H9 (cell line): ENCODE measurements around the gene BAIAP2. TPM values are rescaled to one million over a fixed set of nuclear protein-coding genes. Genes with fewer than 3 reads are reported as not detected.

ENCODE experiments used
- DNase-seq: peaks from one replicate; pipeline ENCODE4 v3.0.0-alpha.2; 2017
- H2AFZ ChIP-seq: one replicate; pipeline ENCODE4 v1.6.1; 2013; ENCODE audit warnings: mild to moderate bottlenecking, low read length, control low read depth, moderate library complexity
- H2AK5ac ChIP-seq: 2 replicates; pipeline ENCODE4 v1.6.1; 2013; ENCODE audit warnings: low read length, control low read depth, mixed read lengths; ENCODE audit not compliant: insufficient read length
- H2BK120ac ChIP-seq: one replicate; pipeline ENCODE4 v1.6.1; 2013; ENCODE audit warnings: low read depth, mild to moderate bottlenecking, low read length, control low read depth, inconsistent platforms; ENCODE audit not compliant: poor library complexity, severe bottlenecking
- H2BK12ac ChIP-seq: 2 replicates; pipeline ENCODE4 v1.6.1; 2013; ENCODE audit warnings: low read length, control low read depth, mixed read lengths, low read depth; ENCODE audit not compliant: insufficient read length
- H2BK15ac ChIP-seq: 2 replicates; pipeline ENCODE4 v1.6.1; 2013; ENCODE audit warnings: low read depth, low read length, control low read depth
- H2BK20ac ChIP-seq: one replicate; pipeline ENCODE4 v1.6.1; 2013; ENCODE audit warnings: low read depth, mild to moderate bottlenecking, low read length, control low read depth, inconsistent platforms; ENCODE audit not compliant: poor library complexity, severe bottlenecking
- H2BK5ac ChIP-seq: 2 replicates; pipeline ENCODE4 v1.6.1; 2013; ENCODE audit warnings: low read length, control low read depth, mixed read lengths; ENCODE audit not compliant: insufficient read length
- H3K14ac ChIP-seq: 2 replicates; pipeline ENCODE4 v1.6.1; 2013; ENCODE audit warnings: low read length, control low read depth; ENCODE audit not compliant: insufficient read depth
- H3K18ac ChIP-seq: 2 replicates; pipeline ENCODE4 v1.6.1; 2013; ENCODE audit warnings: low read depth, mild to moderate bottlenecking, mixed read lengths, low read length, control low read depth; ENCODE audit not compliant: insufficient read length
- H3K23ac ChIP-seq: 2 replicates; pipeline ENCODE4 v1.6.1; 2013; ENCODE audit warnings: low read length, control low read depth, mixed read lengths, low read depth; ENCODE audit not compliant: insufficient read length
- H3K23me2 ChIP-seq: 2 replicates; pipeline ENCODE4 v1.6.1; 2013; ENCODE audit warnings: low read depth, mild to moderate bottlenecking, mixed read lengths, low read length, control low read depth; ENCODE audit not compliant: insufficient read length, poor library complexity, severe bottlenecking
- H3K27ac ChIP-seq: 2 replicates; pipeline ENCODE4 v1.5.1; 2013; ENCODE audit warnings: low read length, control low read depth, mixed read lengths, low read depth; ENCODE audit not compliant: insufficient read length
- H3K27me3 ChIP-seq: 2 replicates; pipeline ENCODE4 v1.6.1; 2013; ENCODE audit warnings: low read length, control low read depth, inconsistent platforms; ENCODE audit not compliant: insufficient read depth
- H3K4ac ChIP-seq: 2 replicates; pipeline ENCODE4 v1.6.1; 2013; ENCODE audit warnings: low read depth, mild to moderate bottlenecking, control low read depth, inconsistent platforms, low read length, moderate library complexity
- H3K4me1 ChIP-seq: 2 replicates; pipeline ENCODE4 v1.6.1; 2013; ENCODE audit warnings: low read length, control low read depth, inconsistent platforms; ENCODE audit not compliant: insufficient read depth
- H3K4me2 ChIP-seq: 2 replicates; pipeline ENCODE4 v1.6.1; 2013; ENCODE audit warnings: low read length, control low read depth, mixed read lengths; ENCODE audit not compliant: insufficient read length, insufficient read depth
- H3K56ac ChIP-seq: 2 replicates; pipeline ENCODE4 v1.6.1; 2013; ENCODE audit warnings: low read depth, mild to moderate bottlenecking, mixed read lengths, low read length, control low read depth; ENCODE audit not compliant: insufficient read length
- H3K79me1 ChIP-seq: 2 replicates; pipeline ENCODE4 v1.6.1; 2013; ENCODE audit warnings: low read depth, mild to moderate bottlenecking, moderate library complexity, low read length, control low read depth, inconsistent platforms; ENCODE audit not compliant: insufficient read depth, poor library complexity, severe bottlenecking
- H3K79me2 ChIP-seq: 2 replicates; pipeline ENCODE4 v1.6.1; 2013; ENCODE audit warnings: low read length, control low read depth, inconsistent platforms; ENCODE audit not compliant: insufficient read depth
- H3K9ac ChIP-seq: 2 replicates; pipeline ENCODE4 v1.6.1; 2013; ENCODE audit warnings: low read length, control low read depth, mixed read lengths; ENCODE audit not compliant: insufficient read length; ENCODE audit errors: extremely low read depth
- H3K9me3 ChIP-seq: one replicate; pipeline ENCODE4 v1.6.1; 2013; ENCODE audit warnings: low read depth, low read length, inconsistent platforms; ENCODE audit not compliant: control insufficient read depth
- H3T11ph ChIP-seq: one replicate; pipeline ENCODE4 v1.6.1; 2013; ENCODE audit warnings: mild to moderate bottlenecking, low read length, control low read depth, inconsistent platforms
- H4K20me1 ChIP-seq: one replicate; pipeline ENCODE4 v1.6.1; 2013; ENCODE audit not compliant: control insufficient read depth, insufficient read length, insufficient read depth
- H4K5ac ChIP-seq: 2 replicates; pipeline ENCODE4 v1.6.1; 2013; ENCODE audit warnings: low read depth, mild to moderate bottlenecking, mixed read lengths, low read length, control low read depth; ENCODE audit not compliant: insufficient read length
- H4K8ac ChIP-seq: replicated peaks from 2 replicates; pipeline ENCODE4 v1.6.1; 2013; ENCODE audit warnings: low read length, control low read depth, mixed read lengths, low read depth; ENCODE audit not compliant: insufficient read length
- H4K91ac ChIP-seq: 2 replicates; pipeline ENCODE4 v1.6.1; 2013; ENCODE audit warnings: low read depth, mild to moderate bottlenecking, moderate library complexity, mixed read lengths, low read length, control low read depth; ENCODE audit not compliant: insufficient read length
- H3K27ac Mint-ChIP-seq, 3 experiments: 2 replicates in 2 of 3; 3 replicates in 1 of 3; pipeline ENCODE4 v1.8.0; 2020 to 2021; ENCODE audit warnings: mixed read lengths in 3 of 3, mild to moderate bottlenecking in 1 of 3, moderate library complexity in 1 of 3
- H3K27me3 Mint-ChIP-seq: 2 replicates; pipeline ENCODE4 v1.8.0; 2021; ENCODE audit warnings: low read depth, mild to moderate bottlenecking, moderate library complexity, mixed read lengths
- H3K36me3 Mint-ChIP-seq, 3 experiments: 2 replicates in 2 of 3; 3 replicates in 1 of 3; pipeline ENCODE4 v1.8.0; 2020 to 2021; ENCODE audit warnings: low read depth in 3 of 3, mixed read lengths in 3 of 3; ENCODE audit not compliant: insufficient read depth in 1 of 3
- H3K4me1 Mint-ChIP-seq, 2 experiments: 2 replicates each; pipeline ENCODE4 v1.8.0; 2020; ENCODE audit warnings: mixed read lengths in 2 of 2
- H3K4me3 Mint-ChIP-seq, 2 experiments: 2 replicates in 1 of 2; 3 replicates in 1 of 2; pipeline ENCODE4 v1.8.0; 2020 to 2021; ENCODE audit warnings: mild to moderate bottlenecking in 2 of 2, mixed read lengths in 2 of 2, moderate library complexity in 1 of 2
- H3K9me3 Mint-ChIP-seq, 2 experiments: 2 replicates in 1 of 2; 3 replicates in 1 of 2; pipeline ENCODE4 v1.8.0; 2020; ENCODE audit warnings: mild to moderate bottlenecking in 2 of 2, mixed read lengths in 2 of 2, moderate library complexity in 1 of 2
- WGBS: extraction: QIAGEN DNeasy Blood & Tissue Kit; methylation state at CpG from one replicate; pipeline ENCODE4 v1.1.7; 2013; ENCODE audit warnings: missing lambda C conversion rate, low lambda C conversion rate, mixed read lengths; ENCODE audit not compliant: insufficient read length; ENCODE audit errors: extremely low coverage; 5-methylcytosine and 5-hydroxymethylcytosine counted together
- total RNA-seq: library from RNA; stranded (reverse); gene quantifications from 2 replicates; pipeline ENCODE4 v1.2.1, GENCODE V29; 2021
- TF ChIP-seq, protein P1 (sequence below): fragments of 200-600 bp; sonication (generic); conservative IDR thresholded peaks from 3 replicates; pipeline ENCODE4 v1.8.0; 2021; ENCODE audit warnings: antibody characterized with exemption, mild to moderate bottlenecking

The BAIAP2 gene
- total RNA-seq, 1 experiment from 2014 or later, result 27.8 TPM

DNA sequence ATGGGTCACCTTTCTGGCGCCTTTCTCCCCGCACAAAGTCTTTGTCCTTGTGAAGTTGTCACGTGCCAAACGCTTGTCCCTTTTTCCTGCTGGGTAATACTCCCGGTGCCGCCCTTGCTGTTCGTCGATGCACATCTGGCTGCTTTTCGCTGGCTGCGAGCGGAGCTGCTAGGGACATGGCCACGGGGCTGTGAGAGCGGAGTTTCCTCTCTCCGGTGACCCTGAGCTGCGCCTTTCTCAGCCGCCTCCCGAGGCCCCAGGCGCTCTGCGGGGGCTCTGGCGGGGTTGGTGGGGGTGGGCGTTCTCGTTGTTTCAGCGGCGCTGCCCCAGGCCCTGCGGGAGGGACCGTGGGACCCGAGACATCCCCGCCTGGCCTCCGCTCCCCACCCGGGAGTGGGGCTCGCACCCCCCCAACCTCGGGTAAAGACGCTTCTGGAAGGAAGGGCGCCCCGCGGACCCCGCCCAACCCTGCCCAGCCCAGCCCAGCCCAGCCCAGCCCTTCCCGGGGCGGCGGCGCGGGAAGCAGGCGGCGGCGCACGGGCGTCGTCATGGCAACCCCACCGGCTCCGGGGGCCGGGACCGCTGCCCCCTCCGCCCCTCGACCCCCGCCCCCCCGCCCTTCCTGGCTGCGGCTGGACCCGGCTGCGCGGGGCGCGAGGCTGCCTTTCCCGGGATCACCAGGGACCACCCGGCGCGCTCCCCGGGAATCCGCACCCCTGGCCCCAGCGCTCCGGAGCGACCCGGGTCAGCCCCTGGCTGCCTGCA lies 31.1 kb upstream of the BAIAP2 start:
- Histone ChIP-seq H2AK5ac (no peak overlapping the region), H2AFZ (no peak overlapping the region), H4K91ac (no peak overlapping the region), H3K4me1 (no peaks in the 10 kb centered on the region), H3K9ac (no peak overlapping the region), H2BK120ac (no peak overlapping the region), H3K79me1 (no peaks in the 10 kb centered on the region), H4K5ac (no peak overlapping the region), H3K27me3 (no peaks in the 10 kb centered on the region; the same call in 1 of the 2 replicates), H3K23me2 (peaks cover 4% of the 10 kb centered on the region), H3K23ac (no peak overlapping the region), H2BK15ac (no peak overlapping the region), H3K4ac (no peak overlapping the region), H3K27ac (no peak overlapping the region), H4K20me1 (no peaks in the 10 kb centered on the region), H2BK5ac (no peak overlapping the region), H3K14ac (no peak overlapping the region; the same call in 1 of the 2 replicates), H4K8ac (no peak overlapping the region), H3K18ac (no peak overlapping the region), H3K9me3 (no peaks in the 10 kb centered on the region), H2BK20ac (no peak overlapping the region), H2BK12ac (no peak overlapping the region), H3T11ph (no peak overlapping the region), H3K79me2 (no peaks in the 10 kb centered on the region), H3K56ac (no peak overlapping the region), H3K4me2 (peak overlapping the region; percentile 30)
- no peak overlapping the region for H3K27ac Mint-ChIP-seq
- peaks cover 0 to 4% of the 10 kb centered on the region in 2 experiments; a peak in 2 of 5 replicates for H3K9me3 Mint-ChIP-seq
- WGBS, result no CpG with 5 or more reads among the region's 72 CpGs
- H3K36me3 Mint-ChIP-seq, result peaks cover 0 to 5% (median 4%) of the 10 kb centered on the region in 3 experiments; a peak in 1 of 7 replicates
- TF ChIP-seq, protein P1, sequence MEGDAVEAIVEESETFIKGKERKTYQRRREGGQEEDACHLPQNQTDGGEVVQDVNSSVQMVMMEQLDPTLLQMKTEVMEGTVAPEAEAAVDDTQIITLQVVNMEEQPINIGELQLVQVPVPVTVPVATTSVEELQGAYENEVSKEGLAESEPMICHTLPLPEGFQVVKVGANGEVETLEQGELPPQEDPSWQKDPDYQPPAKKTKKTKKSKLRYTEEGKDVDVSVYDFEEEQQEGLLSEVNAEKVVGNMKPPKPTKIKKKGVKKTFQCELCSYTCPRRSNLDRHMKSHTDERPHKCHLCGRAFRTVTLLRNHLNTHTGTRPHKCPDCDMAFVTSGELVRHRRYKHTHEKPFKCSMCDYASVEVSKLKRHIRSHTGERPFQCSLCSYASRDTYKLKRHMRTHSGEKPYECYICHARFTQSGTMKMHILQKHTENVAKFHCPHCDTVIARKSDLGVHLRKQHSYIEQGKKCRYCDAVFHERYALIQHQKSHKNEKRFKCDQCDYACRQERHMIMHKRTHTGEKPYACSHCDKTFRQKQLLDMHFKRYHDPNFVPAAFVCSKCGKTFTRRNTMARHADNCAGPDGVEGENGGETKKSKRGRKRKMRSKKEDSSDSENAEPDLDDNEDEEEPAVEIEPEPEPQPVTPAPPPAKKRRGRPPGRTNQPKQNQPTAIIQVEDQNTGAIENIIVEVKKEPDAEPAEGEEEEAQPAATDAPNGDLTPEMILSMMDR, result no peak
- H3K4me1 Mint-ChIP-seq, result peaks cover 10 to 14% of the 10 kb centered on the region in 2 experiments
- no peak for DNase-seq
- peak overlapping the region; percentile 24 to 59; a peak in 4 of 5 replicates for H3K4me3 Mint-ChIP-seq
- peaks cover 68% of the 10 kb centered on the region for H3K27me3 Mint-ChIP-seq
